Upper lobe of right lung (tissue), 1 donor: Measurements from ENCODE around the gene PAGE2B. TPM values are rescaled to one million over a fixed set of nuclear protein-coding genes. Genes with fewer than 3 reads are reported as not detected.
"Not testable (repeated sequence)": the region's sequence is repeated elsewhere in the genome, so short reads cannot be mapped to it uniquely, and the experiment has no call there.

Experiments used
- ATAC-seq: fragments of 200-7000 bp; cut with Tn5 transposase; one replicate; pipeline ENCODE4 v1.9.1; 2020; ENCODE audit warnings: mild to moderate bottlenecking, moderate library complexity
- DNase-seq: peaks from one replicate; pipeline ENCODE4 v3.0.0-alpha.2; 2020
- H3K27ac ChIP-seq: fragments of 200-600 bp; one replicate; pipeline ENCODE4 v1.8.0; 2022
- H3K27me3 ChIP-seq: fragments of 200-600 bp; one replicate; pipeline ENCODE4 v1.8.0; 2022; ENCODE audit warnings: mild to moderate bottlenecking
- H3K36me3 ChIP-seq: fragments of 200-600 bp; one replicate; pipeline ENCODE4 v1.8.0; 2022
- H3K4me1 ChIP-seq: fragments of 200-600 bp; one replicate; pipeline ENCODE4 v1.8.0; 2022
- H3K4me3 ChIP-seq: fragments of 200-600 bp; one replicate; pipeline ENCODE4 v1.8.0; 2022; ENCODE audit warnings: mild to moderate bottlenecking
- H3K9me3 ChIP-seq: fragments of 200-600 bp; one replicate; pipeline ENCODE4 v1.8.0; 2022
- CTCF ChIP-seq: fragments of 200-600 bp; IDR thresholded peaks from one replicate; pipeline ENCODE4 v1.8.0; 2022; ENCODE audit warnings: antibody characterized with exemption
- intact Hi-C: fragments of 100-400 bp; cut with DNase I; formaldehyde crosslinking; loops from one replicate; pipeline ENCODE4 v1.11.0; 2022
- total RNA-seq: library from RNA; stranded (reverse); fragmentation: NEBNext Ultra II Directional; extraction: Animal tissue kit (Norgen Biotek cat#: 25700); gene quantifications from one replicate; pipeline ENCODE4 v1.2.1, GENCODE V29; 2021
- donor health status: DM: no; HTN: yes; CAD: no; lungs with severe emphysema.

The PAGE2B gene
- total RNA-seq, 1 donor from 2014 or later, result not detected

DNA sequence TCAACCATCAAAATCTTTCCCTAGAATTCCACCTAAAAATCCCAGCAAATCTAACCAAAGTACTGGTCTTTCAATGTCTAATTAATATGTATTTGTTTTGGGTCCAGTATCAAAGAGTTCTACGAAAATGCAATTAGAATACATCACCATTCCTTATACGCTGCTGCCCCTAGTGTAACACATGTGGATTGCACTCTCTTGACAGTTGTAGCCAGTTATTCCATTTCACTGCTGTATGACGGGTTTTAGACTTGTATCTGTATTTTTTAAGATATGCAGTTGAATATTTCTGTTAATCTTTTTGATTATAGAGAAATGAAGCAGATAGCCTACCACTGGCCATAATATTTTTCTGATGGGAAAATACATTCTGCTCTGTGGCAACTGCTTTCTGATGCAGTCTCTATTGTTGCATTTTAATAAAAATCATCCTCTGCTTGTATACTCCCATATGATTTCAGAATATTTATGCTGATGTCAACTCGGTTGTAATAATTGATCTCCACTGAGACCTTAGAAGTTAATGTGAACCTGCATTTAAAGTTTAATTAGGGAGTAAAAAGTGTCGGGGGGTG lies 17.1 kb upstream of the PAGE2B start:
- Histone ChIP-seq H3K36me3 (no peaks in the 10 kb centered on the region), H3K4me3 (peak overlapping the region; percentile 10), H3K9me3 (no peaks in the 10 kb centered on the region), H3K27ac (no peak overlapping the region), H3K27me3 (no peaks in the 10 kb centered on the region), H3K4me1 (no peaks in the 10 kb centered on the region)
- ATAC-seq (peak; percentile 77), DNase-seq (no peak)
- peak; percentile 73 for TF ChIP-seq CTCF
- intact Hi-C loops, result no loop called here

GRCh38 chrX:55067180-55067579 lies 7.7 kb upstream of the PAGE2B start:
- H3K27ac ChIP-seq, H3K4me3 ChIP-seq, intact Hi-C loops, DNase-seq, H3K9me3 ChIP-seq, H3K36me3 ChIP-seq, H3K4me1 ChIP-seq, H3K27me3 ChIP-seq, ATAC-seq: not testable (repeated sequence)

DNA sequence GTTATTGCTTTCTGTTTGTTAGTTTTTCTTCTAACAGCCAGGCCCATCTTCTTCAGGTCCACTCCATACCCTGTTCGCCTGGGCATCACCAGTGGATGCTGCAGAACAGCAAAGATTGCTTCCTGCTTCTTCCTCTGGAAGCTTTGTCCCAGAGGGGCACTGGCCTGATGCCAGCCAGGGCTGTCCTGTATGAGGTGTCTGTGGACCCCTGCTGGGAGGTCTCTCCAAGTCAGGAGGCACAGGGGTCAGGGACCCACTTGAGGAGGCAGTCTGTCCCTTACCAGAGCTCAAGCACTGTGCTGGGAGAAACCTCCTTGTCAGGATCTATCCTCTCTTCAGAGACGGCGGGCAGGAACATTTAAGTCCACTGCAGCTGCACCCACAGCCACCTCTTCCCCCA lies 2.5 kb upstream of the PAGE2B start:
- DNase-seq (no peak), ATAC-seq (no peak)
- intact Hi-C loops, result no loop called here

GRCh38 chrX:55088795-55089489 lies 14.1 kb downstream of the PAGE2B start, which contains the start of gene PAGE2:
Gene PAGE2 (plus strand): TSS chrX:55089018. CDS start chrX:55090021, 1,003 bp downstream.
- intact Hi-C loops, result no loop called here
- no peak for TF ChIP-seq CTCF
- Histone ChIP-seq H3K27ac (no peak within 1 kb of the TSS), H3K4me3 (no peak within 1 kb of the TSS), H3K9me3 (no peaks in the 10 kb centered on the region), H3K36me3 (no peaks in the 10 kb centered on the region), H3K27me3 (no peaks in the 10 kb centered on the region), H3K4me1 (no peaks in the 10 kb centered on the region)
- DNase-seq (no peak), ATAC-seq (no peak)

More for the DNA sequence above, 2.5 kb upstream of the PAGE2B start:
- TF ChIP-seq CTCF, result no peak
- H3K36me3 ChIP-seq, result no peaks in the 10 kb centered on the region
- H3K9me3 ChIP-seq, result no peaks in the 10 kb centered on the region
- no peaks in the 10 kb centered on the region for H3K4me1 ChIP-seq
- no peaks in the 10 kb centered on the region for H3K27me3 ChIP-seq
- H3K27ac ChIP-seq, result no peak overlapping the region
- H3K4me3 ChIP-seq, result no peak overlapping the region

DNA sequence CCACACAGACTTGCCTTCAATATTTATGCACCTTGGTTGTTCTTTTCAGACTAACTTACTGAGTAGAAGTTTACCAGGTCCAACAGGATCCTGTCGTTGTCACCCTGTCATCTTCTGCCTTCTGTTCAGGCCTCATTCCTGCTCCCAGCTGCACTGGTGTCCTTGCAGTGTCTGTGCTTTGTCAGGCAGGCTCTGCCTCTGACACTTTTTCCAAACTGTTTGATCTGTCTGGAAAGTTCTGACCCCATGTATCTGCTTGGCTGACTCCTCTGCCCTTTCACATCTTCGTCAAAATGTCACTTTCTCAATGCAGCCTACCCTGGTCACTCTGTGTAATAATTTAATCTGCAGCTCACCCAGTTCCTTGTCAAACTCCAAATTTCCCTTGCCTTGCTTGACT lies 23.9 kb downstream of the PAGE2B start:
- DNase-seq (no peak), ATAC-seq (no peak)
- intact Hi-C loops, result no loop called here
- Histone ChIP-seq H3K27ac (no peak overlapping the region), H3K4me1 (no peaks in the 10 kb centered on the region), H3K4me3 (no peak overlapping the region), H3K36me3 (no peaks in the 10 kb centered on the region), H3K9me3 (no peaks in the 10 kb centered on the region), H3K27me3 (no peaks in the 10 kb centered on the region)
- no peak for TF ChIP-seq CTCF

DNA sequence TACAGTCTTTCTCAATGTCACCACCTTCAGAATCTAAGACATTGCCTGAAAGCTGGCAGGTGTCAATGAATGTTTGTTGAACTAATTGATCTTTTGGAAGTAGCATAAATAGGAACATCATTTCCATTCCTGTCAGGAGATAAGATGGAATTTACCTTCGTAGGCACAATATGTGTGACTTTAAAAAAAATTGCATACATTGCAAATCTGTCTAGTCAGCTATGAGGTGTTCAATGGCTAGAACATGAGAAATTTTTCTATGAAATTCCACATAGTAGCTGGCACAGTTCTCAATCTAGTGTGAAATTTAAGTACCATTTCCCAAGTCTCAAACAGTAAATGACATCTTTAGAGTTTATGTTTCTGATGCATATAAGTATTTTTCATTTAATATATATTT lies 24.3 kb downstream of the PAGE2B start:
- no peaks in the 10 kb centered on the region for H3K4me1 ChIP-seq
- intact Hi-C loops, result no loop called here
- no peaks in the 10 kb centered on the region for H3K27me3 ChIP-seq
- no peak overlapping the region for H3K4me3 ChIP-seq
- no peaks in the 10 kb centered on the region for H3K36me3 ChIP-seq
- H3K9me3 ChIP-seq, result no peaks in the 10 kb centered on the region
- no peak overlapping the region for H3K27ac ChIP-seq
- TF ChIP-seq CTCF, result no peak
- ATAC-seq (no peak), DNase-seq (no peak)
